A673 (cell line): ENCODE measurements around the gene SIRT2.

Source experiments
- EZH2 ChIP-seq: fragments of 200-600 bp; sonication (generic); IDR thresholded peaks from 2 replicates; pipeline ENCODE4 v1.6.1; 2017; ENCODE audit warnings: borderline replicate concordance, low read depth, mild to moderate bottlenecking, mixed read lengths, antibody characterized with exemption, low read length; ENCODE audit not compliant: poor library complexity, severe bottlenecking
- TF ChIP-seq, protein P1 (sequence below): fragments of 300-800, 200-600 bp; sonication (generic); conservative IDR thresholded peaks from 2 replicates; pipeline ENCODE4 v1.5.1; 2017; ENCODE audit warnings: low read depth, mild to moderate bottlenecking, antibody characterized with exemption, low read length, moderate library complexity, mixed read lengths

DNA sequence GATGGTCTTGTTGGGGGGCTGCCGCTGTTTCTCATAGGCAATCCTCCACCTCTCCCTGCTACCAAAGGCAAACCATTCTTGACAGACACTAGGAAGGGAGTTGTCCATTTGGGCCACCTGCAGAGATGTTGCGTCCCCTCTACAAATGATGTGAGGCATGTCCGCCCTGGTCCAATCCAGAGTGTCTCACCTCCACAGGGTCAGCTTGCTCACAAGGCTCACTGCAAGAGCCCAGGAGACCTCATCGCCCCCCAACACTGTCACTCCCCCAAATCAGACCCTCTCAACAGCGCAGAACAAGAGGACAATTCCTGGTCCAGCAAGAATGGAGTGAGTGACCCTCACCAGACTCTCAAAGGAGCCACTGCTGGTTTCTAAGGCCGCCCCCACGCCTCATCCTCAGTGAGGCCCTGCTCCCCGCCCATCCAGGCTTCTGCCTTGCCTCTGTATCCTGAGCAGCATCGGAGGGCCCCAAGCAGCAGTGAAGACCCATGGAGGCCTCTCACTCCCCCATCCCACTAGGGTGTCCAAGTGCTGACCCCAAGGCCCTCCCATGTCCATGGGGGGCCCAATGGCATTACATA, 56.2 kb downstream of the SIRT2 start:
- TF ChIP-seq, protein P1, sequence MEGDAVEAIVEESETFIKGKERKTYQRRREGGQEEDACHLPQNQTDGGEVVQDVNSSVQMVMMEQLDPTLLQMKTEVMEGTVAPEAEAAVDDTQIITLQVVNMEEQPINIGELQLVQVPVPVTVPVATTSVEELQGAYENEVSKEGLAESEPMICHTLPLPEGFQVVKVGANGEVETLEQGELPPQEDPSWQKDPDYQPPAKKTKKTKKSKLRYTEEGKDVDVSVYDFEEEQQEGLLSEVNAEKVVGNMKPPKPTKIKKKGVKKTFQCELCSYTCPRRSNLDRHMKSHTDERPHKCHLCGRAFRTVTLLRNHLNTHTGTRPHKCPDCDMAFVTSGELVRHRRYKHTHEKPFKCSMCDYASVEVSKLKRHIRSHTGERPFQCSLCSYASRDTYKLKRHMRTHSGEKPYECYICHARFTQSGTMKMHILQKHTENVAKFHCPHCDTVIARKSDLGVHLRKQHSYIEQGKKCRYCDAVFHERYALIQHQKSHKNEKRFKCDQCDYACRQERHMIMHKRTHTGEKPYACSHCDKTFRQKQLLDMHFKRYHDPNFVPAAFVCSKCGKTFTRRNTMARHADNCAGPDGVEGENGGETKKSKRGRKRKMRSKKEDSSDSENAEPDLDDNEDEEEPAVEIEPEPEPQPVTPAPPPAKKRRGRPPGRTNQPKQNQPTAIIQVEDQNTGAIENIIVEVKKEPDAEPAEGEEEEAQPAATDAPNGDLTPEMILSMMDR = no peak
- TF ChIP-seq EZH2 = no peak
